ENCODE results near the gene VPS8. TPM values are rescaled to one million over a fixed set of nuclear protein-coding genes. Genes with fewer than 3 reads are reported as not detected.

VPS8 gene
- total RNA-seq, 1 experiment from 2014 or later = 37.6 TPM

DNA sequence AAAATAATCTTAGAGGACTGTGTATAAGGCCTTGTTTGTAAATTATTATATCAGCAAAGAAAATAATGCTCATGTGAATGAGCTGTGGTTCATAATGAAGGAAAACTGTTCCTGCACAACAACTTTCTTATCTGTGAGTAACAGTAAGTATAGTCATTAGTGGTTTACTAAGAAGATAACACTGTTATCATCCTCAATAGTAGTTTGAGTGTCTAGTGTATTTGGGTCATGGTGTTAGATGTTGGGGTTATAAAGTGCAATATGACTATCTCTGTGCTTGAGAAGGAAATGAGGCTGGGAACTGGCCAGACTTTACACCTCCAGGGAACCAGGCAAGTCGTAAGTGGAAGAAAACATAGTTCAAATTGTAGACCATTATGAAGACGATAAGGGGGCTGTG, 15.6 kb downstream of the VPS8 start:
- CTCF ChIA-PET = no interaction called here
- POLR2A ChIA-PET = no interaction called here
- H3K9ac ChIP-seq (ENCODE audit: low read length) = no peak overlapping the region
- H3K27ac ChIP-seq (ENCODE audit: low read depth, low read length) = no peak overlapping the region
- no peaks in the 10 kb centered on the region for H3K27me3 ChIP-seq (ENCODE audit: insufficient read depth, low read length)
- no peaks in the 10 kb centered on the region for H3K4me1 ChIP-seq (ENCODE audit: control insufficient read depth in 1 of 2, insufficient read depth in 2 of 2, low read length in 2 of 2)
- no peak overlapping the region for H3K4me2 ChIP-seq (ENCODE audit: low read length)
- RAD21 ChIA-PET (ENCODE audit: low non-redundant PET in 1 of 2, low total read pairs in 2 of 2, uncharacterized antibody in 2 of 2, unreplicated experiment in 2 of 2) = no interaction called here
- ATAC-seq (no peak), DNase-seq (ENCODE audit: low read depth, low spot score) (no peak)
- no peaks in the 10 kb centered on the region for H4K20me1 ChIP-seq (ENCODE audit: insufficient read depth)
- H3K4me3 ChIP-seq (replicated peaks in 1 of 2; ENCODE audit: low read depth in 1 of 2, low read length in 2 of 2) = no peak overlapping the region
- H3K9me2 ChIP-seq (ENCODE audit: insufficient read depth) = no peaks in the 10 kb centered on the region
- no peak overlapping the region for H2AFZ ChIP-seq (ENCODE audit: low read depth, low read length, poor library complexity, severe bottlenecking)
- BruUV-seq (replicated peaks) = no TSS peak
- no peaks in the 10 kb centered on the region for H3K79me2 ChIP-seq (ENCODE audit: insufficient read depth, low read length)
- H3K9me3 ChIP-seq (ENCODE audit: control insufficient read depth in 1 of 2, insufficient read depth in 1 of 2, low read depth in 1 of 2, low read length in 2 of 2) = no peaks in the 10 kb centered on the region
- peaks cover 0 to under 1% of the 10 kb centered on the region in 2 experiments; a peak in 2 of 4 replicates for H3K36me3 ChIP-seq (ENCODE audit: control insufficient read depth in 1 of 2, insufficient read depth in 2 of 2, low read length in 2 of 2)
- TF ChIP-seq EZH2phosphoT487 (IDR thresholded peaks at IDR 0.05; ENCODE audit: borderline replicate concordance) = no peak
- TF ChIP-seq, protein P1, sequence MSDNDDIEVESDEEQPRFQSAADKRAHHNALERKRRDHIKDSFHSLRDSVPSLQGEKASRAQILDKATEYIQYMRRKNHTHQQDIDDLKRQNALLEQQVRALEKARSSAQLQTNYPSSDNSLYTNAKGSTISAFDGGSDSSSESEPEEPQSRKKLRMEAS (IDR thresholded peaks at IDR 0.05) = no peak
- no peak for TF ChIP-seq EZH2 (IDR thresholded peaks at IDR 0.05)
- TF ChIP-seq, protein P2, sequence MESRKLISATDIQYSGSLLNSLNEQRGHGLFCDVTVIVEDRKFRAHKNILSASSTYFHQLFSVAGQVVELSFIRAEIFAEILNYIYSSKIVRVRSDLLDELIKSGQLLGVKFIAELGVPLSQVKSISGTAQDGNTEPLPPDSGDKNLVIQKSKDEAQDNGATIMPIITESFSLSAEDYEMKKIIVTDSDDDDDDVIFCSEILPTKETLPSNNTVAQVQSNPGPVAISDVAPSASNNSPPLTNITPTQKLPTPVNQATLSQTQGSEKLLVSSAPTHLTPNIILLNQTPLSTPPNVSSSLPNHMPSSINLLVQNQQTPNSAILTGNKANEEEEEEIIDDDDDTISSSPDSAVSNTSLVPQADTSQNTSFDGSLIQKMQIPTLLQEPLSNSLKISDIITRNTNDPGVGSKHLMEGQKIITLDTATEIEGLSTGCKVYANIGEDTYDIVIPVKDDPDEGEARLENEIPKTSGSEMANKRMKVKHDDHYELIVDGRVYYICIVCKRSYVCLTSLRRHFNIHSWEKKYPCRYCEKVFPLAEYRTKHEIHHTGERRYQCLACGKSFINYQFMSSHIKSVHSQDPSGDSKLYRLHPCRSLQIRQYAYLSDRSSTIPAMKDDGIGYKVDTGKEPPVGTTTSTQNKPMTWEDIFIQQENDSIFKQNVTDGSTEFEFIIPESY (IDR thresholded peaks at IDR 0.05; ENCODE audit: extremely low read depth, insufficient replicate concordance, low read length) = no peak
- TF ChIP-seq EGR1 (IDR thresholded peaks at IDR 0.05; ENCODE audit: low read depth) = no peak
- TF ChIP-seq FOSL1 (IDR thresholded peaks at IDR 0.05; ENCODE audit: low read depth) = no peak
- TF ChIP-seq, protein P3, sequence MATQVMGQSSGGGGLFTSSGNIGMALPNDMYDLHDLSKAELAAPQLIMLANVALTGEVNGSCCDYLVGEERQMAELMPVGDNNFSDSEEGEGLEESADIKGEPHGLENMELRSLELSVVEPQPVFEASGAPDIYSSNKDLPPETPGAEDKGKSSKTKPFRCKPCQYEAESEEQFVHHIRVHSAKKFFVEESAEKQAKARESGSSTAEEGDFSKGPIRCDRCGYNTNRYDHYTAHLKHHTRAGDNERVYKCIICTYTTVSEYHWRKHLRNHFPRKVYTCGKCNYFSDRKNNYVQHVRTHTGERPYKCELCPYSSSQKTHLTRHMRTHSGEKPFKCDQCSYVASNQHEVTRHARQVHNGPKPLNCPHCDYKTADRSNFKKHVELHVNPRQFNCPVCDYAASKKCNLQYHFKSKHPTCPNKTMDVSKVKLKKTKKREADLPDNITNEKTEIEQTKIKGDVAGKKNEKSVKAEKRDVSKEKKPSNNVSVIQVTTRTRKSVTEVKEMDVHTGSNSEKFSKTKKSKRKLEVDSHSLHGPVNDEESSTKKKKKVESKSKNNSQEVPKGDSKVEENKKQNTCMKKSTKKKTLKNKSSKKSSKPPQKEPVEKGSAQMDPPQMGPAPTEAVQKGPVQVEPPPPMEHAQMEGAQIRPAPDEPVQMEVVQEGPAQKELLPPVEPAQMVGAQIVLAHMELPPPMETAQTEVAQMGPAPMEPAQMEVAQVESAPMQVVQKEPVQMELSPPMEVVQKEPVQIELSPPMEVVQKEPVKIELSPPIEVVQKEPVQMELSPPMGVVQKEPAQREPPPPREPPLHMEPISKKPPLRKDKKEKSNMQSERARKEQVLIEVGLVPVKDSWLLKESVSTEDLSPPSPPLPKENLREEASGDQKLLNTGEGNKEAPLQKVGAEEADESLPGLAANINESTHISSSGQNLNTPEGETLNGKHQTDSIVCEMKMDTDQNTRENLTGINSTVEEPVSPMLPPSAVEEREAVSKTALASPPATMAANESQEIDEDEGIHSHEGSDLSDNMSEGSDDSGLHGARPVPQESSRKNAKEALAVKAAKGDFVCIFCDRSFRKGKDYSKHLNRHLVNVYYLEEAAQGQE (IDR thresholded peaks at IDR 0.05; ENCODE audit: low read depth) = no peak
- no peak for TF ChIP-seq ZNF274 (IDR thresholded peaks at IDR 0.05; ENCODE audit: low read depth, low read length)
- TF ChIP-seq SP1 (IDR thresholded peaks at IDR 0.05; ENCODE audit: low read depth) = no peak
- TF ChIP-seq, protein P4, sequence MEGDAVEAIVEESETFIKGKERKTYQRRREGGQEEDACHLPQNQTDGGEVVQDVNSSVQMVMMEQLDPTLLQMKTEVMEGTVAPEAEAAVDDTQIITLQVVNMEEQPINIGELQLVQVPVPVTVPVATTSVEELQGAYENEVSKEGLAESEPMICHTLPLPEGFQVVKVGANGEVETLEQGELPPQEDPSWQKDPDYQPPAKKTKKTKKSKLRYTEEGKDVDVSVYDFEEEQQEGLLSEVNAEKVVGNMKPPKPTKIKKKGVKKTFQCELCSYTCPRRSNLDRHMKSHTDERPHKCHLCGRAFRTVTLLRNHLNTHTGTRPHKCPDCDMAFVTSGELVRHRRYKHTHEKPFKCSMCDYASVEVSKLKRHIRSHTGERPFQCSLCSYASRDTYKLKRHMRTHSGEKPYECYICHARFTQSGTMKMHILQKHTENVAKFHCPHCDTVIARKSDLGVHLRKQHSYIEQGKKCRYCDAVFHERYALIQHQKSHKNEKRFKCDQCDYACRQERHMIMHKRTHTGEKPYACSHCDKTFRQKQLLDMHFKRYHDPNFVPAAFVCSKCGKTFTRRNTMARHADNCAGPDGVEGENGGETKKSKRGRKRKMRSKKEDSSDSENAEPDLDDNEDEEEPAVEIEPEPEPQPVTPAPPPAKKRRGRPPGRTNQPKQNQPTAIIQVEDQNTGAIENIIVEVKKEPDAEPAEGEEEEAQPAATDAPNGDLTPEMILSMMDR (IDR thresholded peaks at IDR 0.05 in 2 of 3, conservative IDR thresholded peaks at IDR 0.05 in 1 of 3; ENCODE audit: borderline replicate concordance in 1 of 3, insufficient read depth in 1 of 3, low read depth in 2 of 3, low read length in 2 of 3) = no peak
- TF ChIP-seq SIN3A (IDR thresholded peaks at IDR 0.05; ENCODE audit: low read depth) = no peak
- no peak for TF ChIP-seq ELF1 (IDR thresholded peaks at IDR 0.05; ENCODE audit: borderline replicate concordance, low read depth)
- TF ChIP-seq CBX3 (IDR thresholded peaks at IDR 0.05; ENCODE audit: low read depth) = no peak
- no peak for TF ChIP-seq POLR2A (IDR thresholded peaks at IDR 0.05; ENCODE audit: borderline replicate concordance, extremely low read depth, insufficient read depth, insufficient read length)
- TF ChIP-seq YY1 (IDR thresholded peaks at IDR 0.05; ENCODE audit: extremely low read depth, insufficient replicate concordance, low read depth, low read length) = no peak
- intact Hi-C loops (cut with micrococcal nuclease) = no loop called here

Measured in HCT116 (cell line).